OCI-LY1 (cell line): ENCODE measurements around the gene TRIM7.

Experiments
- EZH2 ChIP-seq: fragments of 200-600 bp; sonication (generic), shearing (Covaris generic); IDR thresholded peaks from 2 replicates; pipeline ENCODE4 v1.8.0; 2017; ENCODE audit warnings: borderline replicate concordance, mixed run types, mild to moderate bottlenecking, antibody characterized with exemption, low read length, moderate library complexity, mixed read lengths
- TF ChIP-seq, protein P1 (sequence below): fragments of 200-600 bp; sonication (generic), shearing (Covaris generic); IDR thresholded peaks from 2 replicates; pipeline ENCODE4 v1.5.1; 2017; ENCODE audit warnings: mild to moderate bottlenecking, antibody characterized with exemption, low read length, moderate library complexity, mixed read lengths

DNA sequence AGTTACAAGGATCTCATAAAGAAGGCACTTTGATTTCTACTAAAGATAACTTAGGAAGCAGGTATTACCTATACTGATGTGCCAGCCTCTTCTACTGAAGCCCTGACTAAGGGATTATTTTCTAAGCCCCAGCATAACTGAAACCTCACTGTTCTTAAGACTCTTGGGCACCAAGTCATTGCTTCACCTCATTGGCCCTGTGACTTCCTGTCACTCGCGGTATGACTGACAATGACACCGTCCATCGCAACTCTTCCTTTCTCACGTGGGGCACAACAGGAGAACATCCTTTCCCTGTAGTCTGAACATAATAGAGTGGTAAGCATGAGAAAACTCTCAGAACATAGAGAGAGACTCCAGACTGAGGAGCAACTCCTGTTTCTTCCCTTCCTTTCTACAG is 51.2 kb downstream of the TRIM7 start:
- TF ChIP-seq, protein P1, sequence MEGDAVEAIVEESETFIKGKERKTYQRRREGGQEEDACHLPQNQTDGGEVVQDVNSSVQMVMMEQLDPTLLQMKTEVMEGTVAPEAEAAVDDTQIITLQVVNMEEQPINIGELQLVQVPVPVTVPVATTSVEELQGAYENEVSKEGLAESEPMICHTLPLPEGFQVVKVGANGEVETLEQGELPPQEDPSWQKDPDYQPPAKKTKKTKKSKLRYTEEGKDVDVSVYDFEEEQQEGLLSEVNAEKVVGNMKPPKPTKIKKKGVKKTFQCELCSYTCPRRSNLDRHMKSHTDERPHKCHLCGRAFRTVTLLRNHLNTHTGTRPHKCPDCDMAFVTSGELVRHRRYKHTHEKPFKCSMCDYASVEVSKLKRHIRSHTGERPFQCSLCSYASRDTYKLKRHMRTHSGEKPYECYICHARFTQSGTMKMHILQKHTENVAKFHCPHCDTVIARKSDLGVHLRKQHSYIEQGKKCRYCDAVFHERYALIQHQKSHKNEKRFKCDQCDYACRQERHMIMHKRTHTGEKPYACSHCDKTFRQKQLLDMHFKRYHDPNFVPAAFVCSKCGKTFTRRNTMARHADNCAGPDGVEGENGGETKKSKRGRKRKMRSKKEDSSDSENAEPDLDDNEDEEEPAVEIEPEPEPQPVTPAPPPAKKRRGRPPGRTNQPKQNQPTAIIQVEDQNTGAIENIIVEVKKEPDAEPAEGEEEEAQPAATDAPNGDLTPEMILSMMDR = no peak
- TF ChIP-seq EZH2 = no peak
